Breast epithelium (tissue), 3 donors: ENCODE measurements around the gene TCFL5.

ENCODE experiments used
- POLR2A ChIP-seq: fragments of 450-650 bp; IDR thresholded peaks from one replicate; pipeline ENCODE4 v1.6.1; 2016; ENCODE audit warnings: antibody characterized with exemption, mild to moderate bottlenecking, moderate library complexity
- TF ChIP-seq, protein P1 (sequence below), 3 donors: fragments of 450-650 bp; IDR thresholded peaks; one replicate each; pipeline ENCODE4 v1.5.1; 2016 to 2017; ENCODE audit warnings: antibody characterized with exemption in 3 of 3, mild to moderate bottlenecking in 3 of 3, moderate library complexity in 3 of 3

GRCh38 chr20:62820208-62820961 lies 41.2 kb downstream of the TCFL5 start:
- TF ChIP-seq, protein P1, sequence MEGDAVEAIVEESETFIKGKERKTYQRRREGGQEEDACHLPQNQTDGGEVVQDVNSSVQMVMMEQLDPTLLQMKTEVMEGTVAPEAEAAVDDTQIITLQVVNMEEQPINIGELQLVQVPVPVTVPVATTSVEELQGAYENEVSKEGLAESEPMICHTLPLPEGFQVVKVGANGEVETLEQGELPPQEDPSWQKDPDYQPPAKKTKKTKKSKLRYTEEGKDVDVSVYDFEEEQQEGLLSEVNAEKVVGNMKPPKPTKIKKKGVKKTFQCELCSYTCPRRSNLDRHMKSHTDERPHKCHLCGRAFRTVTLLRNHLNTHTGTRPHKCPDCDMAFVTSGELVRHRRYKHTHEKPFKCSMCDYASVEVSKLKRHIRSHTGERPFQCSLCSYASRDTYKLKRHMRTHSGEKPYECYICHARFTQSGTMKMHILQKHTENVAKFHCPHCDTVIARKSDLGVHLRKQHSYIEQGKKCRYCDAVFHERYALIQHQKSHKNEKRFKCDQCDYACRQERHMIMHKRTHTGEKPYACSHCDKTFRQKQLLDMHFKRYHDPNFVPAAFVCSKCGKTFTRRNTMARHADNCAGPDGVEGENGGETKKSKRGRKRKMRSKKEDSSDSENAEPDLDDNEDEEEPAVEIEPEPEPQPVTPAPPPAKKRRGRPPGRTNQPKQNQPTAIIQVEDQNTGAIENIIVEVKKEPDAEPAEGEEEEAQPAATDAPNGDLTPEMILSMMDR (IDR thresholded peaks at IDR 0.05), result no peak
- TF ChIP-seq POLR2A, result no peak
